ENCODE measurements around the gene SCGN. TPM values are rescaled to one million over a fixed set of nuclear protein-coding genes. Genes with fewer than 3 reads are reported as not detected.

SCGN gene
- polyA plus RNA-seq, 1 donor (not counting 4 experiments of a cell fraction or from before 2014, with no cell fraction given): not detected

DNA sequence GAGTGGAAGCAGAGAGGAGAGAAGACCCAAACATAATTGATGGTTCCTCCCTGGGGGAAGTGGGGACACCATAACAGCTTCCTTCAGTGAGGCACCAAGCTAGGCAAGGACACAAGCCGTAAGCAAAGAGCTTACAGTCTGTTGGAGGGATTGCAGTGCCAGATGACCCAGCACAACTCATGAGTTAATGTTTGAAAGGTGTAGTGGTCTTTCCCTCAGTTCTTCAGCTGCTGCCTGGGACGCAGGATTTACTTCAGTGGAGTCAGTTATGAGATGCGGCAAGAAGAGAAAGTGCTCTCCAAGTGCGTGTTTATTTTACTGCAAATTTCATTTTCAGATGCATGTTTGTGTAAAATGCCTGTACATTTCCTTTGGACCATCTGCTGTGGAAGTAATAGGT lies 63.8 kb downstream of the SCGN start:
- Histone ChIP-seq H3K4me3 (ENCODE audit: control insufficient read depth in 2 of 3, extremely low read depth in 1 of 3, insufficient read depth in 2 of 3, low read depth in 1 of 3, low read length in 3 of 3) (no peak overlapping the region), H3K4me2 (ENCODE audit: control insufficient read depth, extremely low read depth, insufficient read depth, low read depth, low read length) (no peak overlapping the region), H4K20me1 (ENCODE audit: control insufficient read depth, extremely low read depth, insufficient read depth, low read length) (no peaks in the 10 kb centered on the region), H3K9me3 (ENCODE audit: control insufficient read depth, low read depth, low read length) (no peaks in the 10 kb centered on the region), H3K36me3 (ENCODE audit: control insufficient read depth in 2 of 2, extremely low read depth in 1 of 2, insufficient read depth in 2 of 2, low read length in 2 of 2) (no peaks in the 10 kb centered on the region), H3K4me1 (ENCODE audit: control insufficient read depth, extremely low read depth, insufficient read depth, low read length) (no peaks in the 10 kb centered on the region), H3K9ac (ENCODE audit: control insufficient read depth, extremely low read depth, insufficient read depth, low read length) (no peak overlapping the region), H3K27ac (ENCODE audit: control insufficient read depth, insufficient read depth, low read length) (no peak overlapping the region), H3K27me3 (ENCODE audit: control insufficient read depth, extremely low read depth, insufficient read depth, low read length) (no peaks in the 10 kb centered on the region), H2AFZ (ENCODE audit: control insufficient read depth, low read length) (no peak overlapping the region), H3K9me1 (ENCODE audit: control insufficient read depth, extremely low read depth, insufficient read depth, low read length) (no peaks in the 10 kb centered on the region), H3K79me2 (ENCODE audit: control insufficient read depth, insufficient read depth, low read length) (no peaks in the 10 kb centered on the region)
- dilution Hi-C loops (cut with MboI; ENCODE audit: extremely low pct_ligation_motif_present, low sequenced_read_pairs): no loop called here
- FAIRE-seq (no peak), DNase-seq (ENCODE audit: low read depth, low spot score) (no peak)
- TF ChIP-seq, protein P1, sequence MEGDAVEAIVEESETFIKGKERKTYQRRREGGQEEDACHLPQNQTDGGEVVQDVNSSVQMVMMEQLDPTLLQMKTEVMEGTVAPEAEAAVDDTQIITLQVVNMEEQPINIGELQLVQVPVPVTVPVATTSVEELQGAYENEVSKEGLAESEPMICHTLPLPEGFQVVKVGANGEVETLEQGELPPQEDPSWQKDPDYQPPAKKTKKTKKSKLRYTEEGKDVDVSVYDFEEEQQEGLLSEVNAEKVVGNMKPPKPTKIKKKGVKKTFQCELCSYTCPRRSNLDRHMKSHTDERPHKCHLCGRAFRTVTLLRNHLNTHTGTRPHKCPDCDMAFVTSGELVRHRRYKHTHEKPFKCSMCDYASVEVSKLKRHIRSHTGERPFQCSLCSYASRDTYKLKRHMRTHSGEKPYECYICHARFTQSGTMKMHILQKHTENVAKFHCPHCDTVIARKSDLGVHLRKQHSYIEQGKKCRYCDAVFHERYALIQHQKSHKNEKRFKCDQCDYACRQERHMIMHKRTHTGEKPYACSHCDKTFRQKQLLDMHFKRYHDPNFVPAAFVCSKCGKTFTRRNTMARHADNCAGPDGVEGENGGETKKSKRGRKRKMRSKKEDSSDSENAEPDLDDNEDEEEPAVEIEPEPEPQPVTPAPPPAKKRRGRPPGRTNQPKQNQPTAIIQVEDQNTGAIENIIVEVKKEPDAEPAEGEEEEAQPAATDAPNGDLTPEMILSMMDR (optimal IDR thresholded peaks at IDR 0.05 in 1 of 3, IDR thresholded peaks at IDR 0.05 in 1 of 3, conservative IDR thresholded peaks at IDR 0.05 in 1 of 3; ENCODE audit: extremely low read depth in 1 of 3, insufficient read depth in 2 of 3, low read length in 3 of 3): no peak
- TF ChIP-seq EZH2 (IDR thresholded peaks at IDR 0.05; ENCODE audit: low read length): no peak

DNA sequence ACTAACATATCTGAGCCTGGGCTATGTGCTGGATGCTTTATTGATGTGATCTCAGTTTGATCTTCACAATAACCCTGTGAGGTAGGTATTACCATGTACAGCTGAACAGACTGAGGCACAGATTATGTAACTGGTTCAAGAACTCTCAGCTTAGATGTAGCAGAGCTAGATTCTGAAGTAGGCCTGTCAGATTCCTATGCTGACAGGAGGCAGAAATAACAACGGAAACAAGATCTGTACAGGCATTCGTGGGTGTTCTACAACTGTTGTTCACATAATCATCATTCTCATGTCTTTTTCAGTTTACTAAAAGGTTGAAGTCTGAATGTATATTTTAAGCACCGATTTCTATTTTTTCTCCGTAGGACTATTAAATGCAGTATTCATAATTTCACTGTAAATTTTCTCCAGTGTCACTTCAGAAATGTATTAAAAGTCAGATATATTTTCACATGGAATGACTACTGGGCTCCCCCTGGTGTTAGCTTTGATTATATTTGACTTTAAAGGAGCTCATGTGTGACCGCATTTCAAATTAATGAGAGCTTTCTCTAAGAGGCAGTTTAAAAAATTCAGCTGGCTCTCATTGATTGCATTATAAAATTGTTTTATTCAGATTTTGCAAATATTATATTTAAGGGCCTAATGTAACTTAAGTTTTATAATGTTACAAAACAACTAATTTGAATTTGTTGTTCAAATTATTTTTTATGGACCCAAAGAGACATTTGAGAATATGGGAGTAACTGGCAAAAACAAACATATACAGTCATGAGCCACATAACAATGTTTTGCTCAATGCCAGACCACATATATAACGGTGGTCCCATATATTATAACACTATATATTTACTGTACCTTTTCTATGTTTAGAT lies 66.1 kb downstream of the SCGN start:
- Histone ChIP-seq H2AFZ (ENCODE audit: control insufficient read depth, low read length) (no peak overlapping the region), H3K27ac (ENCODE audit: control insufficient read depth, insufficient read depth, low read length) (no peak overlapping the region), H3K9me3 (ENCODE audit: control insufficient read depth, low read depth, low read length) (no peaks in the 10 kb centered on the region), H3K27me3 (ENCODE audit: control insufficient read depth, extremely low read depth, insufficient read depth, low read length) (no peaks in the 10 kb centered on the region), H3K4me1 (ENCODE audit: control insufficient read depth, extremely low read depth, insufficient read depth, low read length) (no peaks in the 10 kb centered on the region), H3K79me2 (ENCODE audit: control insufficient read depth, insufficient read depth, low read length) (no peaks in the 10 kb centered on the region), H3K9ac (ENCODE audit: control insufficient read depth, extremely low read depth, insufficient read depth, low read length) (no peak overlapping the region), H4K20me1 (ENCODE audit: control insufficient read depth, extremely low read depth, insufficient read depth, low read length) (no peaks in the 10 kb centered on the region), H3K36me3 (ENCODE audit: control insufficient read depth in 2 of 2, extremely low read depth in 1 of 2, insufficient read depth in 2 of 2, low read length in 2 of 2) (no peaks in the 10 kb centered on the region), H3K9me1 (ENCODE audit: control insufficient read depth, extremely low read depth, insufficient read depth, low read length) (no peaks in the 10 kb centered on the region), H3K4me2 (ENCODE audit: control insufficient read depth, extremely low read depth, insufficient read depth, low read depth, low read length) (no peak overlapping the region), H3K4me3 (ENCODE audit: control insufficient read depth in 2 of 3, extremely low read depth in 1 of 3, insufficient read depth in 2 of 3, low read depth in 1 of 3, low read length in 3 of 3) (no peak overlapping the region)
- peak; percentile 5 for FAIRE-seq
- DNase-seq (ENCODE audit: low read depth, low spot score): no peak
- TF ChIP-seq, protein P1 (optimal IDR thresholded peaks at IDR 0.05 in 1 of 3, IDR thresholded peaks at IDR 0.05 in 1 of 3, conservative IDR thresholded peaks at IDR 0.05 in 1 of 3; ENCODE audit: extremely low read depth in 1 of 3, insufficient read depth in 2 of 3, low read length in 3 of 3): peak in 2 of 3 experiments; percentile 45
- no peak for TF ChIP-seq EZH2 (IDR thresholded peaks at IDR 0.05; ENCODE audit: low read length)
- dilution Hi-C loops (cut with MboI; ENCODE audit: extremely low pct_ligation_motif_present, low sequenced_read_pairs): no loop called here
